H9 (cell line): ENCODE data around the gene OR8K5. TPM values are rescaled to one million over a fixed set of nuclear protein-coding genes. Genes with fewer than 3 reads are reported as not detected.

ENCODE experiments used
- DNase-seq: peaks from one replicate; pipeline ENCODE4 v3.0.0-alpha.2; 2017
- H2AFZ ChIP-seq: one replicate; pipeline ENCODE4 v1.6.1; 2013; ENCODE audit warnings: mild to moderate bottlenecking, low read length, control low read depth, moderate library complexity
- H2AK5ac ChIP-seq: 2 replicates; pipeline ENCODE4 v1.6.1; 2013; ENCODE audit warnings: low read length, control low read depth, mixed read lengths; ENCODE audit not compliant: insufficient read length
- H2BK120ac ChIP-seq: one replicate; pipeline ENCODE4 v1.6.1; 2013; ENCODE audit warnings: low read depth, mild to moderate bottlenecking, low read length, control low read depth, inconsistent platforms; ENCODE audit not compliant: poor library complexity, severe bottlenecking
- H2BK12ac ChIP-seq: 2 replicates; pipeline ENCODE4 v1.6.1; 2013; ENCODE audit warnings: low read length, control low read depth, mixed read lengths, low read depth; ENCODE audit not compliant: insufficient read length
- H2BK15ac ChIP-seq: 2 replicates; pipeline ENCODE4 v1.6.1; 2013; ENCODE audit warnings: low read depth, low read length, control low read depth
- H2BK20ac ChIP-seq: one replicate; pipeline ENCODE4 v1.6.1; 2013; ENCODE audit warnings: low read depth, mild to moderate bottlenecking, low read length, control low read depth, inconsistent platforms; ENCODE audit not compliant: poor library complexity, severe bottlenecking
- H2BK5ac ChIP-seq: 2 replicates; pipeline ENCODE4 v1.6.1; 2013; ENCODE audit warnings: low read length, control low read depth, mixed read lengths; ENCODE audit not compliant: insufficient read length
- H3K14ac ChIP-seq: 2 replicates; pipeline ENCODE4 v1.6.1; 2013; ENCODE audit warnings: low read length, control low read depth; ENCODE audit not compliant: insufficient read depth
- H3K18ac ChIP-seq: 2 replicates; pipeline ENCODE4 v1.6.1; 2013; ENCODE audit warnings: low read depth, mild to moderate bottlenecking, mixed read lengths, low read length, control low read depth; ENCODE audit not compliant: insufficient read length
- H3K23ac ChIP-seq: 2 replicates; pipeline ENCODE4 v1.6.1; 2013; ENCODE audit warnings: low read length, control low read depth, mixed read lengths, low read depth; ENCODE audit not compliant: insufficient read length
- H3K23me2 ChIP-seq: 2 replicates; pipeline ENCODE4 v1.6.1; 2013; ENCODE audit warnings: low read depth, mild to moderate bottlenecking, mixed read lengths, low read length, control low read depth; ENCODE audit not compliant: insufficient read length, poor library complexity, severe bottlenecking
- H3K27ac ChIP-seq: 2 replicates; pipeline ENCODE4 v1.5.1; 2013; ENCODE audit warnings: low read length, control low read depth, mixed read lengths, low read depth; ENCODE audit not compliant: insufficient read length
- H3K27me3 ChIP-seq: 2 replicates; pipeline ENCODE4 v1.6.1; 2013; ENCODE audit warnings: low read length, control low read depth, inconsistent platforms; ENCODE audit not compliant: insufficient read depth
- H3K4ac ChIP-seq: 2 replicates; pipeline ENCODE4 v1.6.1; 2013; ENCODE audit warnings: low read depth, mild to moderate bottlenecking, control low read depth, inconsistent platforms, low read length, moderate library complexity
- H3K4me1 ChIP-seq: 2 replicates; pipeline ENCODE4 v1.6.1; 2013; ENCODE audit warnings: low read length, control low read depth, inconsistent platforms; ENCODE audit not compliant: insufficient read depth
- H3K4me2 ChIP-seq: 2 replicates; pipeline ENCODE4 v1.6.1; 2013; ENCODE audit warnings: low read length, control low read depth, mixed read lengths; ENCODE audit not compliant: insufficient read length, insufficient read depth
- H3K56ac ChIP-seq: 2 replicates; pipeline ENCODE4 v1.6.1; 2013; ENCODE audit warnings: low read depth, mild to moderate bottlenecking, mixed read lengths, low read length, control low read depth; ENCODE audit not compliant: insufficient read length
- H3K79me1 ChIP-seq: 2 replicates; pipeline ENCODE4 v1.6.1; 2013; ENCODE audit warnings: low read depth, mild to moderate bottlenecking, moderate library complexity, low read length, control low read depth, inconsistent platforms; ENCODE audit not compliant: insufficient read depth, poor library complexity, severe bottlenecking
- H3K79me2 ChIP-seq: 2 replicates; pipeline ENCODE4 v1.6.1; 2013; ENCODE audit warnings: low read length, control low read depth, inconsistent platforms; ENCODE audit not compliant: insufficient read depth
- H3K9ac ChIP-seq: 2 replicates; pipeline ENCODE4 v1.6.1; 2013; ENCODE audit warnings: low read length, control low read depth, mixed read lengths; ENCODE audit not compliant: insufficient read length; ENCODE audit errors: extremely low read depth
- H3K9me3 ChIP-seq: one replicate; pipeline ENCODE4 v1.6.1; 2013; ENCODE audit warnings: low read depth, low read length, inconsistent platforms; ENCODE audit not compliant: control insufficient read depth
- H3T11ph ChIP-seq: one replicate; pipeline ENCODE4 v1.6.1; 2013; ENCODE audit warnings: mild to moderate bottlenecking, low read length, control low read depth, inconsistent platforms
- H4K20me1 ChIP-seq: one replicate; pipeline ENCODE4 v1.6.1; 2013; ENCODE audit not compliant: control insufficient read depth, insufficient read length, insufficient read depth
- H4K5ac ChIP-seq: 2 replicates; pipeline ENCODE4 v1.6.1; 2013; ENCODE audit warnings: low read depth, mild to moderate bottlenecking, mixed read lengths, low read length, control low read depth; ENCODE audit not compliant: insufficient read length
- H4K8ac ChIP-seq: replicated peaks from 2 replicates; pipeline ENCODE4 v1.6.1; 2013; ENCODE audit warnings: low read length, control low read depth, mixed read lengths, low read depth; ENCODE audit not compliant: insufficient read length
- H4K91ac ChIP-seq: 2 replicates; pipeline ENCODE4 v1.6.1; 2013; ENCODE audit warnings: low read depth, mild to moderate bottlenecking, moderate library complexity, mixed read lengths, low read length, control low read depth; ENCODE audit not compliant: insufficient read length
- H3K27ac Mint-ChIP-seq, 3 experiments: 2 replicates in 2 of 3; 3 replicates in 1 of 3; pipeline ENCODE4 v1.8.0; 2020 to 2021; ENCODE audit warnings: mixed read lengths in 3 of 3, mild to moderate bottlenecking in 1 of 3, moderate library complexity in 1 of 3
- H3K27me3 Mint-ChIP-seq: 2 replicates; pipeline ENCODE4 v1.8.0; 2021; ENCODE audit warnings: low read depth, mild to moderate bottlenecking, moderate library complexity, mixed read lengths
- H3K36me3 Mint-ChIP-seq, 3 experiments: 2 replicates in 2 of 3; 3 replicates in 1 of 3; pipeline ENCODE4 v1.8.0; 2020 to 2021; ENCODE audit warnings: low read depth in 3 of 3, mixed read lengths in 3 of 3; ENCODE audit not compliant: insufficient read depth in 1 of 3
- H3K4me1 Mint-ChIP-seq, 2 experiments: 2 replicates each; pipeline ENCODE4 v1.8.0; 2020; ENCODE audit warnings: mixed read lengths in 2 of 2
- H3K4me3 Mint-ChIP-seq, 2 experiments: 2 replicates in 1 of 2; 3 replicates in 1 of 2; pipeline ENCODE4 v1.8.0; 2020 to 2021; ENCODE audit warnings: mild to moderate bottlenecking in 2 of 2, mixed read lengths in 2 of 2, moderate library complexity in 1 of 2
- H3K9me3 Mint-ChIP-seq, 2 experiments: 2 replicates in 1 of 2; 3 replicates in 1 of 2; pipeline ENCODE4 v1.8.0; 2020; ENCODE audit warnings: mild to moderate bottlenecking in 2 of 2, mixed read lengths in 2 of 2, moderate library complexity in 1 of 2
- WGBS: extraction: QIAGEN DNeasy Blood & Tissue Kit; methylation state at CpG from one replicate; pipeline ENCODE4 v1.1.7; 2013; ENCODE audit warnings: missing lambda C conversion rate, low lambda C conversion rate, mixed read lengths; ENCODE audit not compliant: insufficient read length; ENCODE audit errors: extremely low coverage; 5-methylcytosine and 5-hydroxymethylcytosine counted together
- total RNA-seq: library from RNA; stranded (reverse); gene quantifications from 2 replicates; pipeline ENCODE4 v1.2.1, GENCODE V29; 2021
- TF ChIP-seq, protein P1 (sequence below): fragments of 200-600 bp; sonication (generic); conservative IDR thresholded peaks from 3 replicates; pipeline ENCODE4 v1.8.0; 2021; ENCODE audit warnings: antibody characterized with exemption, mild to moderate bottlenecking

The OR8K5 gene
- total RNA-seq, 1 experiment from 2014 or later, result not detected

DNA sequence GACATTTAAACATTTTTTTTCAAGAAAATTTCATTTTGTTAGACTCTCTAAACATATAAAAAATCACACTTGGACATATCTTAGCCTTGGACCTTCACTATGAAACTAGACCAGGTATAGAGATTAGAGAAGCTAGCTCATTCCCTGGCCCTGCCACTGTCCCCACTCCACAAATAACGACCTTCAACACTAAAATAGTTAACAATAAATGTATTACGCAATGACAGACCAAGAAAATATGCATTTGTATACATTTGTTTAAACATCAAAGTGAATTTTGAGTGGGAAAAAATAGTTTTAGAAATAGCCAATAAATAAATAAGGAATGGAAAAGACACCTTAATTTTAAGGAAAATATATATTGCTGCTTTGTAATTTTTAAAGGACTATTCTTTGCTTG is 37.2 kb upstream of the OR8K5 start:
- no peaks in the 10 kb centered on the region for H3K4me1 Mint-ChIP-seq

More for the DNA sequence above, 37.2 kb upstream of the OR8K5 start:
- no peak overlapping the region for H2BK15ac ChIP-seq
- no peak overlapping the region for H2AFZ ChIP-seq
- H3K27me3 Mint-ChIP-seq, result no peaks in the 10 kb centered on the region
- H3K79me2 ChIP-seq, result no peaks in the 10 kb centered on the region
- H3K27me3 ChIP-seq, result no peaks in the 10 kb centered on the region
- H3K23me2 ChIP-seq, result no peaks in the 10 kb centered on the region
- no peak overlapping the region for H3K4ac ChIP-seq
- H3K14ac ChIP-seq, result no peak overlapping the region
- no peak overlapping the region for H3K18ac ChIP-seq
- H3K27ac ChIP-seq, result no peak overlapping the region
- no peak overlapping the region for H2BK120ac ChIP-seq
- no peak overlapping the region for H2BK5ac ChIP-seq
- H4K91ac ChIP-seq, result no peak overlapping the region
- no peak overlapping the region for H4K8ac ChIP-seq
- no peak overlapping the region for H2BK20ac ChIP-seq
- H3K56ac ChIP-seq, result no peak overlapping the region
- peaks cover 5 to 28% of the 10 kb centered on the region in 2 experiments; a peak in 4 of 5 replicates for H3K9me3 Mint-ChIP-seq
- TF ChIP-seq, protein P1, sequence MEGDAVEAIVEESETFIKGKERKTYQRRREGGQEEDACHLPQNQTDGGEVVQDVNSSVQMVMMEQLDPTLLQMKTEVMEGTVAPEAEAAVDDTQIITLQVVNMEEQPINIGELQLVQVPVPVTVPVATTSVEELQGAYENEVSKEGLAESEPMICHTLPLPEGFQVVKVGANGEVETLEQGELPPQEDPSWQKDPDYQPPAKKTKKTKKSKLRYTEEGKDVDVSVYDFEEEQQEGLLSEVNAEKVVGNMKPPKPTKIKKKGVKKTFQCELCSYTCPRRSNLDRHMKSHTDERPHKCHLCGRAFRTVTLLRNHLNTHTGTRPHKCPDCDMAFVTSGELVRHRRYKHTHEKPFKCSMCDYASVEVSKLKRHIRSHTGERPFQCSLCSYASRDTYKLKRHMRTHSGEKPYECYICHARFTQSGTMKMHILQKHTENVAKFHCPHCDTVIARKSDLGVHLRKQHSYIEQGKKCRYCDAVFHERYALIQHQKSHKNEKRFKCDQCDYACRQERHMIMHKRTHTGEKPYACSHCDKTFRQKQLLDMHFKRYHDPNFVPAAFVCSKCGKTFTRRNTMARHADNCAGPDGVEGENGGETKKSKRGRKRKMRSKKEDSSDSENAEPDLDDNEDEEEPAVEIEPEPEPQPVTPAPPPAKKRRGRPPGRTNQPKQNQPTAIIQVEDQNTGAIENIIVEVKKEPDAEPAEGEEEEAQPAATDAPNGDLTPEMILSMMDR, result no peak
- no peak overlapping the region for H2AK5ac ChIP-seq
- no peak overlapping the region for H2BK12ac ChIP-seq
- DNase-seq, result no peak
- H3K79me1 ChIP-seq, result no peaks in the 10 kb centered on the region
- no peaks in the 10 kb centered on the region for H4K20me1 ChIP-seq
- H3T11ph ChIP-seq, result no peak overlapping the region
- no peaks in the 10 kb centered on the region for H3K36me3 Mint-ChIP-seq
- no peak overlapping the region for H3K9ac ChIP-seq
- WGBS, result no CpG with 5 or more reads among the region's 2 CpGs
- H3K23ac ChIP-seq, result no peak overlapping the region
- no peak overlapping the region for H4K5ac ChIP-seq
- H3K4me2 ChIP-seq, result no peak overlapping the region
- no peaks in the 10 kb centered on the region for H3K9me3 ChIP-seq
- H3K27ac Mint-ChIP-seq, result no peak overlapping the region
- H3K4me3 Mint-ChIP-seq, result no peak overlapping the region
- H3K4me1 ChIP-seq, result no peaks in the 10 kb centered on the region
